WTC11 (cell line): ENCODE measurements around the gene PBX3. TPM values are rescaled to one million over a fixed set of nuclear protein-coding genes. Genes with fewer than 3 reads are reported as not detected.

ENCODE experiments used
- ATAC-seq: fragments of 200-7000 bp; cut with Tn5 transposase; 2 replicates; pipeline ENCODE4 v1.10.0; 2021; ENCODE audit warnings: mild to moderate bottlenecking, moderate library complexity
- CTCF ChIA-PET: fragments of 300-600 bp; sonication (Branson Sonifier 250); formaldehyde crosslinking; loops from one replicate; lab custom pipeline; 2021; ENCODE audit warnings: antibody characterized with exemption; lab: Charles Lee
- POLR2A ChIA-PET: fragments of 350-600 bp; sonication (Branson Sonifier 250); formaldehyde crosslinking; loops from one replicate; lab custom pipeline; 2021; ENCODE audit warnings: antibody characterized with exemption; lab: Charles Lee
- DNase-seq: peaks from one replicate; pipeline ENCODE4 v3.0.0; 2021; ENCODE audit warnings: low spot score
- H3K27ac Mint-ChIP-seq: 2 replicates; pipeline ENCODE4 v1.8.0; 2021; ENCODE audit warnings: mixed read lengths
- H3K27me3 Mint-ChIP-seq: 2 replicates; pipeline ENCODE4 v1.8.0; 2021; ENCODE audit warnings: low read depth, mild to moderate bottlenecking, moderate library complexity, mixed read lengths
- H3K36me3 Mint-ChIP-seq: 2 replicates; pipeline ENCODE4 v1.8.0; 2021; ENCODE audit warnings: mixed read lengths
- H3K4me1 Mint-ChIP-seq: 2 replicates; pipeline ENCODE4 v1.8.0; 2022; ENCODE audit warnings: mixed read lengths
- H3K4me3 Mint-ChIP-seq: 2 replicates; pipeline ENCODE4 v1.8.0; 2021; ENCODE audit warnings: mild to moderate bottlenecking, moderate library complexity, mixed read lengths
- H3K9me3 Mint-ChIP-seq: 2 replicates; pipeline ENCODE4 v1.8.0; 2021; ENCODE audit warnings: mixed read lengths
- AFF4 ChIP-seq: sonication (generic); formaldehyde crosslinking; IDR thresholded peaks from 2 replicates; pipeline ENCODE4 v1.8.1; 2023; ENCODE audit warnings: mild to moderate bottlenecking, missing genetic modification reagents, borderline replicate concordance
- ATF2 ChIP-seq: sonication (generic); formaldehyde crosslinking; IDR thresholded peaks from 2 replicates; pipeline ENCODE4 v1.8.1; 2022; ENCODE audit warnings: low read depth, missing genetic modification reagents, borderline replicate concordance
- CBFB ChIP-seq: sonication (generic); formaldehyde crosslinking; IDR thresholded peaks from 2 replicates; pipeline ENCODE4 v1.8.1; 2022; ENCODE audit warnings: mild to moderate bottlenecking, low read depth, missing genetic modification reagents
- CREB1 ChIP-seq: sonication (generic); formaldehyde crosslinking; IDR thresholded peaks from 2 replicates; pipeline ENCODE4 v1.8.0; 2023; ENCODE audit warnings: mild to moderate bottlenecking, missing genetic modification reagents
- CREM ChIP-seq: sonication (generic); formaldehyde crosslinking; IDR thresholded peaks from 2 replicates; pipeline ENCODE4 v1.8.1; 2022; ENCODE audit warnings: mild to moderate bottlenecking, missing genetic modification reagents, moderate library complexity
- E2F4 ChIP-seq: sonication (generic); formaldehyde crosslinking; IDR thresholded peaks from 2 replicates; pipeline ENCODE4 v1.8.1; 2022; ENCODE audit warnings: low read depth, mild to moderate bottlenecking, moderate library complexity, missing genetic modification reagents, borderline replicate concordance
- FOXK1 ChIP-seq: sonication (generic); formaldehyde crosslinking; IDR thresholded peaks from 2 replicates; pipeline ENCODE4 v1.8.0; 2022; ENCODE audit warnings: mild to moderate bottlenecking, moderate library complexity, missing genetic modification reagents
- FOXP4 ChIP-seq: sonication (generic); formaldehyde crosslinking; IDR thresholded peaks from 2 replicates; pipeline ENCODE4 v1.8.0; 2022; ENCODE audit warnings: mild to moderate bottlenecking, missing genetic modification reagents
- GTF2I ChIP-seq: fragments of 250-450 bp; sonication (Bioruptor Pico); conservative IDR thresholded peaks from 2 replicates; pipeline ENCODE4 v1.4.0; 2021; ENCODE audit warnings: mild to moderate bottlenecking
- IRF2 ChIP-seq: sonication (generic); formaldehyde crosslinking; IDR thresholded peaks from 2 replicates; pipeline ENCODE4 v1.8.0; 2022; ENCODE audit warnings: low read depth, missing genetic modification reagents, borderline replicate concordance
- NFYB ChIP-seq: sonication (generic); formaldehyde crosslinking; conservative IDR thresholded peaks from 2 replicates; pipeline ENCODE4 v1.8.0; 2022; ENCODE audit warnings: low read depth, missing genetic modification reagents
- RORB ChIP-seq: fragments of 250-450 bp; sonication (Bioruptor Pico); IDR thresholded peaks from 2 replicates; pipeline ENCODE4 v1.9.0; 2021; ENCODE audit warnings: mild to moderate bottlenecking
- TCF7 ChIP-seq: sonication (generic); formaldehyde crosslinking; IDR thresholded peaks from 2 replicates; pipeline ENCODE4 v1.8.0; 2022; ENCODE audit warnings: mild to moderate bottlenecking, low read depth, missing genetic modification reagents, moderate library complexity
- TP53 ChIP-seq: sonication (generic); formaldehyde crosslinking; IDR thresholded peaks from 2 replicates; pipeline ENCODE4 v1.8.1; 2023; ENCODE audit warnings: mild to moderate bottlenecking, missing genetic modification reagents
- USF2 ChIP-seq: sonication (generic); formaldehyde crosslinking; IDR thresholded peaks from 2 replicates; pipeline ENCODE4 v1.8.1; 2023; ENCODE audit warnings: mild to moderate bottlenecking, missing genetic modification reagents, moderate library complexity
- ZBTB21 ChIP-seq: sonication (generic); formaldehyde crosslinking; IDR thresholded peaks from 2 replicates; pipeline ENCODE4 v1.8.1; 2023; ENCODE audit warnings: mild to moderate bottlenecking, missing genetic modification reagents, borderline replicate concordance
- ZMAT4 ChIP-seq: fragments of 250-450 bp; sonication (Bioruptor Pico); IDR thresholded peaks from 2 replicates; pipeline ENCODE4 v1.9.0; 2021; ENCODE audit warnings: mild to moderate bottlenecking
- ZNF138 ChIP-seq: sonication (generic); formaldehyde crosslinking; conservative IDR thresholded peaks from 2 replicates; pipeline ENCODE4 v1.8.1; 2022; ENCODE audit warnings: mild to moderate bottlenecking, moderate library complexity, missing genetic modification reagents
- ZNF232 ChIP-seq: sonication (generic); formaldehyde crosslinking; IDR thresholded peaks from 2 replicates; pipeline ENCODE4 v1.8.0; 2022; ENCODE audit warnings: mild to moderate bottlenecking, missing genetic modification reagents
- ZNF317 ChIP-seq: sonication (generic); formaldehyde crosslinking; IDR thresholded peaks from 2 replicates; pipeline ENCODE4 v1.8.1; 2023; ENCODE audit warnings: low read depth, mild to moderate bottlenecking, moderate library complexity, missing genetic modification reagents, borderline replicate concordance
- ZNF423 ChIP-seq: fragments of 250-450 bp; sonication (Bioruptor Pico); IDR thresholded peaks from 2 replicates; pipeline ENCODE4 v2.1.2; 2022; ENCODE audit warnings: mild to moderate bottlenecking, moderate library complexity
- total RNA-seq: library from RNA; stranded (reverse); gene quantifications from 3 replicates; pipeline ENCODE4 v1.2.3, GENCODE V29; 2021

The PBX3 gene
- total RNA-seq, 1 experiment from 2014 or later = 48.5 TPM

- Mint-ChIP-seq H3K4me1 (peaks cover 5% of the 10 kb centered on the region), H3K4me3 (no peak overlapping the region), H3K36me3 (no peaks in the 10 kb centered on the region), H3K27me3 (no peaks in the 10 kb centered on the region)
- POLR2A ChIA-PET = no interaction called here
- ATAC-seq (no peak), DNase-seq (no peak)
- no peak for TF ChIP-seq CREM
- TF ChIP-seq ZNF423 (CRISPR knock-in tag) = no peak
- TF ChIP-seq IRF2 (CRISPR knock-in tag) = no peak
- no peak for TF ChIP-seq TCF7 (CRISPR knock-in tag)
- no peak for TF ChIP-seq ZNF317
- no peak for TF ChIP-seq FOXP4 (CRISPR knock-in tag)
- TF ChIP-seq RORB = no peak
- TF ChIP-seq CREB1 (CRISPR knock-in tag) = no peak
- no peak for TF ChIP-seq ZNF232 (CRISPR knock-in tag)
- TF ChIP-seq FOXK1 (CRISPR knock-in tag) = no peak
- TF ChIP-seq ATF2 = no peak
- TF ChIP-seq, all 79 proteins: peak for 0
- no peaks in the 10 kb centered on the region for H3K9me3 Mint-ChIP-seq
- peak overlapping the region; percentile 19; the same call in 1 of the 2 replicates for H3K27ac Mint-ChIP-seq
- CTCF ChIA-PET = no interaction called here
Measured at GRCh38 chr9:125820100-125820804, 73.1 kb downstream of the PBX3 start.

- CTCF ChIA-PET = no interaction called here
- H3K36me3 Mint-ChIP-seq = no peaks in the 10 kb centered on the region
- H3K4me3 Mint-ChIP-seq = no peak overlapping the region
- no peaks in the 10 kb centered on the region for H3K9me3 Mint-ChIP-seq
- ATAC-seq (no peak), DNase-seq (no peak)
- no peak overlapping the region for H3K27ac Mint-ChIP-seq
- H3K27me3 Mint-ChIP-seq = no peaks in the 10 kb centered on the region
- H3K4me1 Mint-ChIP-seq = peaks cover 5% of the 10 kb centered on the region
- POLR2A ChIA-PET = no interaction called here
- no peak for TF ChIP-seq ZBTB21 (CRISPR knock-in tag)
- TF ChIP-seq TP53 (CRISPR knock-in tag) = no peak
- no peak for TF ChIP-seq ZNF138 (CRISPR knock-in tag)
- TF ChIP-seq GTF2I (CRISPR knock-in tag) = no peak
- no peak for TF ChIP-seq CBFB (CRISPR knock-in tag)
- TF ChIP-seq USF2 (CRISPR knock-in tag) = no peak
- no peak for TF ChIP-seq AFF4 (CRISPR knock-in tag)
- no peak for TF ChIP-seq ZNF317
- no peak for TF ChIP-seq TCF7 (CRISPR knock-in tag)
- TF ChIP-seq NFYB (CRISPR knock-in tag) = no peak
- no peak for TF ChIP-seq ZMAT4 (CRISPR knock-in tag)
- TF ChIP-seq E2F4 (CRISPR knock-in tag) = no peak
Measured at GRCh38 chr9:125821078-125821477, 73.9 kb downstream of the PBX3 start.
